ENCODE results near the gene UBE3C. TPM values are rescaled to one million over a fixed set of nuclear protein-coding genes. Genes with fewer than 3 reads are reported as not detected.

UBE3C gene
- total RNA-seq, 2 donors from 2014 or later = 55.0 to 93.6 TPM

DNA sequence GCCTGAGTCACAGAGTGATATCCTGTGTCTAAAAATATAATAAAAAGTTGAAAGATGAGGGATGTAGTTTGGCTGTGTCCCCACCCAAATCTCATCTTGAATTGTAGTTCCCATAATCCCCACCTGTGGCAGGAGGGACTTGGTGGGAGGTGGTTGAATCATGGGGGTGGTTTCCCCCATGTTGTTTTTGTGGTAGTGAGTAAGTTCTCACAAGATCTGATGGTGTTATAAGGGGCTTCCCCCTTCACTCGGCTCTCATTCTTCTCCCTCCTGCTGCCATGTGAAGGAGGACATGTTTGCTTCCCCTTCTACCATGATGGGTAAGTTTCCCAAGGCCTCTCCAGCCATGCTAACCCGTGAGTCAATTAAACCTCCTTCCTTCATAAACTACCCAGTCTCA is 25.1 kb upstream of the UBE3C start:
- Histone ChIP-seq H3K9me3 (no peaks in the 10 kb centered on the region), H3K27ac (no peak overlapping the region), H3K4me1 (ENCODE audit: control insufficient read depth in 1 of 2, low read depth in 2 of 2) (no peaks in the 10 kb centered on the region), H3K27me3 (replicated peaks; ENCODE audit: insufficient read depth) (no peaks in the 10 kb centered on the region), H3K36me3 (no peaks in the 10 kb centered on the region), H3K4me3 (no peak overlapping the region)
- DNase-seq (ENCODE audit: low spot score) (no peak), ATAC-seq (ENCODE audit: insufficient number of reproducible peaks, low FRiP score, low read depth) (no peak)
- TF ChIP-seq, protein P1, sequence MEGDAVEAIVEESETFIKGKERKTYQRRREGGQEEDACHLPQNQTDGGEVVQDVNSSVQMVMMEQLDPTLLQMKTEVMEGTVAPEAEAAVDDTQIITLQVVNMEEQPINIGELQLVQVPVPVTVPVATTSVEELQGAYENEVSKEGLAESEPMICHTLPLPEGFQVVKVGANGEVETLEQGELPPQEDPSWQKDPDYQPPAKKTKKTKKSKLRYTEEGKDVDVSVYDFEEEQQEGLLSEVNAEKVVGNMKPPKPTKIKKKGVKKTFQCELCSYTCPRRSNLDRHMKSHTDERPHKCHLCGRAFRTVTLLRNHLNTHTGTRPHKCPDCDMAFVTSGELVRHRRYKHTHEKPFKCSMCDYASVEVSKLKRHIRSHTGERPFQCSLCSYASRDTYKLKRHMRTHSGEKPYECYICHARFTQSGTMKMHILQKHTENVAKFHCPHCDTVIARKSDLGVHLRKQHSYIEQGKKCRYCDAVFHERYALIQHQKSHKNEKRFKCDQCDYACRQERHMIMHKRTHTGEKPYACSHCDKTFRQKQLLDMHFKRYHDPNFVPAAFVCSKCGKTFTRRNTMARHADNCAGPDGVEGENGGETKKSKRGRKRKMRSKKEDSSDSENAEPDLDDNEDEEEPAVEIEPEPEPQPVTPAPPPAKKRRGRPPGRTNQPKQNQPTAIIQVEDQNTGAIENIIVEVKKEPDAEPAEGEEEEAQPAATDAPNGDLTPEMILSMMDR (IDR thresholded peaks at IDR 0.05) = no peak

DNA sequence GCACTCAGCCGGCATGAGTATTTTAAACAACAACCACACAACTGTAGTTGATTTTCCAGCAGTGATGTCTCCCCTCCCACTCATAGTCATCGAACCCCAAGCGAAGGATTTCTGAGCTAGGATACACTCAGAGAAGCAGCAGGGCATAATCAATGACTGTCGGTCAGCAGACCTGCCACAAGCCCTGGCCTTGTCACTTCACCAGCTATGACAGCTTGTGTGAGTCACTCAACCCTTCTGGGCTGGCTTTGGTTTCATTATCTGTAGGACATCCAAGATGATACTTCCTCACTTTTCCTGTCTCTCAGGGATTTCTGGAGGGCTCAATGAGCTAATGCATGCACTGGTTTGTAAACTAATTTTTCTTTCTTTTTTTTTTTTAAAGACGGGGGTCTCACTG is 22.0 kb upstream of the UBE3C start:
- DNase-seq (ENCODE audit: low spot score) (no peak), ATAC-seq (ENCODE audit: insufficient number of reproducible peaks, low FRiP score, low read depth) (no peak)
- H3K9me3 ChIP-seq = no peaks in the 10 kb centered on the region
- no peak overlapping the region for H3K4me3 ChIP-seq
- TF ChIP-seq, protein P1 (IDR thresholded peaks at IDR 0.05) = no peak
- H3K27me3 ChIP-seq (replicated peaks; ENCODE audit: insufficient read depth) = no peaks in the 10 kb centered on the region
- no peaks in the 10 kb centered on the region for H3K36me3 ChIP-seq
- no peaks in the 10 kb centered on the region for H3K4me1 ChIP-seq (ENCODE audit: control insufficient read depth in 1 of 2, low read depth in 2 of 2)
- H3K27ac ChIP-seq = no peak overlapping the region

DNA sequence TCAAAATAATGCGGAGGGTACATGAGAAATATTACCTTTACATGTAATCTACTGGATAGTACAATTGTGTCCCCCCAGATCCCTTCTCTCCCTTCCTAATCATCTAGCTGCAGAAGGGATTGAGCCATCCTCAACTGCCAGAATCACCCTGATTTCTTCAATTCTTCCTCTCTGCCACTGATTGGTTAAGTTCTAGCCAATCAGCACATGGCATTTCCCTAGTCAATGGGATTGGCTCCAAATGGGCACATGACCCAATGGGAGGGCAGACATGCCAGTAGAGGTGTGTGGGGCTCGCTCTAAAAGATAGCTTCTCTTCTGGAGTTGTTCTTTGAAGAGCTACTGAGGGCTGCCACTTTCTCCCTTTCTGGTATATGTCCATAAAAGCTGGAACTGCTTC is 20.9 kb upstream of the UBE3C start:
- Histone ChIP-seq H3K36me3 (no peaks in the 10 kb centered on the region), H3K4me1 (ENCODE audit: control insufficient read depth in 1 of 2, low read depth in 2 of 2) (no peaks in the 10 kb centered on the region), H3K9me3 (no peaks in the 10 kb centered on the region), H3K27me3 (replicated peaks; ENCODE audit: insufficient read depth) (no peaks in the 10 kb centered on the region), H3K27ac (no peak overlapping the region), H3K4me3 (no peak overlapping the region)
- DNase-seq (ENCODE audit: low spot score) (no peak), ATAC-seq (ENCODE audit: insufficient number of reproducible peaks, low FRiP score, low read depth) (no peak)
- TF ChIP-seq, protein P1 (IDR thresholded peaks at IDR 0.05) = no peak

DNA sequence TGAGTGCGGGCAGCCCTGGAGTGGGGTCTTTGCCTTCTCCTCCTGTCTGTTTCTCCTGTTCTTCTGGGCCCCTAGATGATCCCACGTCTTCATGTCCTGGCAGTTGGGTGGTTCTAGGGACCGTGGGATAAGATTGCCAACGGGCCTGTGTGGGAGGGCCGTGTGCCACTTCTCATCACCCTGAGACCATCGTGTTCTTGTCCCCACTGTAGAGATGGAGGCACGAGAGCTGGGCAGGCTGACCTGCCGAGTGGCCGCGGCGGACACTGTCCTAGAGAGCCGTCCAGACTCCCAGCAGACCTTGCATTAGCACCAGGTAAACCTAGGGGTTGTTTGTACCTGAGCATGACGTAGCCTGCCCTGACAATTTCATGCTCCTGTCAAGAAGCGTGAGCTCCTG is 18.5 kb upstream of the UBE3C start:
- no peaks in the 10 kb centered on the region for H3K27me3 ChIP-seq (replicated peaks; ENCODE audit: insufficient read depth)
- TF ChIP-seq, protein P1 (IDR thresholded peaks at IDR 0.05) = no peak
- H3K4me3 ChIP-seq = no peak overlapping the region
- no peak for ATAC-seq (ENCODE audit: insufficient number of reproducible peaks, low FRiP score, low read depth)
- H3K4me1 ChIP-seq (ENCODE audit: control insufficient read depth in 1 of 2, low read depth in 2 of 2) = no peaks in the 10 kb centered on the region
- H3K27ac ChIP-seq = no peak overlapping the region
- no peaks in the 10 kb centered on the region for H3K9me3 ChIP-seq
- H3K36me3 ChIP-seq = no peaks in the 10 kb centered on the region
- DNase-seq (ENCODE audit: low spot score) = no peak

DNA sequence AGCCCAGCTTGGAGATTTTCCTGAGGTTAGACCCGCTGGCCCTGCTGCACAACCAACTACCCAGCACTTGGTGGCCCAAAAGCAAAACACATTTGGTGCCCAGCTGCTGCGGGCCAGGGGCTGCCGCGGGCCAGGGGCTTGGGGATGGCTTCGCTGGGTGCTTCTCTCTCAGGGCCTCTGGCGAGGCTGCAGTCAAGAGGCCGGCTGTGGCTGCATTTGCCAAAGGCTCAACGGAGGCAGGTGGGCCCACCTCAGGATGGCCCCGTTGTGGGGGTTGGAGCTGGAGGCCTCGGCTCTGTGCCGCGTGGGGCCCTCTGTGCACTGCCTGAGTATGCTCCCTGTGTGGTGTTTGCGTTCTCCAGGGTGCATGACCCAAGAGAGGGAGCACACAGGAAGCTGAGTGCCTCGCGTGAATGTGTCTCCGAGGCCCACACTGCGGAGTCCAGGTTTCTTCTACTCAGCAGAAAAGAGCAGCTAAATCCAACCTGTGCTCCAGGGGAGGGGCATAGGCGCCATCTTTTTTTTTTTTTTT is 17.5 kb upstream of the UBE3C start:
- Histone ChIP-seq H3K27ac (no peak overlapping the region), H3K36me3 (no peaks in the 10 kb centered on the region), H3K27me3 (replicated peaks; ENCODE audit: insufficient read depth) (no peaks in the 10 kb centered on the region), H3K9me3 (no peaks in the 10 kb centered on the region), H3K4me3 (no peak overlapping the region), H3K4me1 (ENCODE audit: control insufficient read depth in 1 of 2, low read depth in 2 of 2) (no peaks in the 10 kb centered on the region)
- no peak for ATAC-seq (ENCODE audit: insufficient number of reproducible peaks, low FRiP score, low read depth)
- no peak for DNase-seq (ENCODE audit: low spot score)
- TF ChIP-seq, protein P1 (IDR thresholded peaks at IDR 0.05) = no peak

All from thoracic aorta (tissue), 2 donors.